ENCODE results near the gene PCBP2. TPM values are rescaled to one million over a fixed set of nuclear protein-coding genes. Genes with fewer than 3 reads are reported as not detected.
A peak's percentile ranks its signal among the peaks of the same experiment; 100 is the strongest.

Gene PCBP2
- total and polyA plus RNA-seq, 2 of the 4 experiments (the other 2 are of a cell fraction), result 190 to 586 TPM

DNA sequence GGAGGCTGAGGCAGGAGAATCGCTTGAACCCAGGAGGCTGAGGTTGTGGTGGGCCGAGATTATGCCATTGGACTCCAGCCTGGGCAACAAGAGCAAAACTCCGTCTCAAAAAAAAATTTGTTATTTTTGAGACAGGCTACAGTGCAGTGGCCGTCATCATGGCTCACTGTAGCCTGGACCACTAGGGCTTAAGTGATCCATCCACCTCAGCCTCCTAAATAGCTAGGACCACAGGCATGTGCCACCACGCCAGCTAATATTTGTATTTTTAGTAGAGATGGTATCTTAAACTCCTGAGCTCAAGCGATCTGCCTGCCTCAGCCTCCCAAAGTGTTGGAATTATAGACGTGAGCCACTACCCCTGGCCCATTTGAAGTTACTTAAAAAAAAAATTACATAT, 966 bp upstream of the PCBP2 start:
- Histone ChIP-seq H3K9me1 (ENCODE audit: insufficient read depth, low read length) (no peaks in the 10 kb centered on the region), H3K4me3 (ENCODE audit: insufficient read depth, low read depth, low read length) (no peak overlapping the region), H3K23ac (ENCODE audit: low read depth, low read length) (no peak overlapping the region), H3K56ac (ENCODE audit: extremely low read depth, insufficient read depth, low read length) (no peak overlapping the region), H2BK120ac (ENCODE audit: low read depth, low read length) (no peak overlapping the region), H3K9me3 (ENCODE audit: control insufficient read depth, insufficient read depth, low read length) (no peaks in the 10 kb centered on the region), H4K20me1 (ENCODE audit: insufficient read depth, low read length) (peaks cover 38% of the 10 kb centered on the region), H4K5ac (ENCODE audit: low read depth, low read length) (no peak overlapping the region), H4K91ac (ENCODE audit: insufficient read depth, low read depth, low read length) (no peak overlapping the region), H2AFZ (replicated peaks; ENCODE audit: low read length, poor library complexity) (no peak overlapping the region), H3K79me1 (ENCODE audit: low read depth in 1 of 2, low read length in 2 of 2) (peaks cover 16 to 37% of the 10 kb centered on the region in 2 experiments), H3K4me2 (ENCODE audit: low read depth, low read length) (no peak overlapping the region), H3K4me1 (ENCODE audit: control insufficient read depth, insufficient read depth, low read length) (peaks cover 5% of the 10 kb centered on the region), H3K18ac (ENCODE audit: low read depth, low read length) (no peak overlapping the region), H3K27me3 (ENCODE audit: control insufficient read depth, insufficient read depth, low read length) (no peaks in the 10 kb centered on the region), H2BK20ac (ENCODE audit: low read depth, low read length) (no peak overlapping the region), H3K9ac (ENCODE audit: low read depth, low read length) (no peak overlapping the region), H3K36me3 (ENCODE audit: control insufficient read depth, insufficient read depth, low read length) (peaks cover 23% of the 10 kb centered on the region), H2AK5ac (ENCODE audit: low read depth, low read length) (peak overlapping the region; percentile 35; the same call in 1 of the 2 replicates), H2AK9ac (replicated peaks; ENCODE audit: low read depth, low read length, poor library complexity) (no peak overlapping the region), H2BK15ac (ENCODE audit: low read depth, low read length) (no peak overlapping the region), H4K8ac (ENCODE audit: low read depth in 2 of 2, low read length in 2 of 2) (no peak overlapping the region), H3K4ac (ENCODE audit: low read depth, low read length) (no peak overlapping the region), H3K14ac (replicated peaks; ENCODE audit: low read depth, low read length) (no peak overlapping the region), H2BK5ac (ENCODE audit: low read depth, low read length, poor library complexity, severe bottlenecking) (no peak overlapping the region), H3K27ac (ENCODE audit: insufficient read depth, low read length) (no peak overlapping the region)
- ChIA-PET CTCF (no interaction called here), POLR2A (ENCODE audit: unreplicated experiment) (no interaction called here)
- DNase-seq, result no peak
- in situ Hi-C loops (cut with MboI; ENCODE audit: low sequenced_read_pairs), result no loop called here
- dilution Hi-C loops (cut with HindIII; ENCODE audit: low sequenced_read_pairs, unreplicated experiment), result no loop called here
- intact Hi-C loops (cut with micrococcal nuclease), result loop anchor here (2.0 to 5.0 kb wide), 2 partner anchors 51 to 70 kb away; partner anchors contain the start of genes SP1 and TARBP2
- WGBS, 2 experiments (ENCODE audit: extremely low coverage in 2 of 2, insufficient read length in 1 of 2), result no CpG with 5 or more reads among the region's 7 CpGs
- TF ChIP-seq RCOR1 (IDR thresholded peaks at IDR 0.05; ENCODE audit: insufficient replicate concordance, low read length), result no peak
- TF ChIP-seq RAD21 (IDR thresholded peaks at IDR 0.05; ENCODE audit: low read length), result no peak
- TF ChIP-seq, protein P1, sequence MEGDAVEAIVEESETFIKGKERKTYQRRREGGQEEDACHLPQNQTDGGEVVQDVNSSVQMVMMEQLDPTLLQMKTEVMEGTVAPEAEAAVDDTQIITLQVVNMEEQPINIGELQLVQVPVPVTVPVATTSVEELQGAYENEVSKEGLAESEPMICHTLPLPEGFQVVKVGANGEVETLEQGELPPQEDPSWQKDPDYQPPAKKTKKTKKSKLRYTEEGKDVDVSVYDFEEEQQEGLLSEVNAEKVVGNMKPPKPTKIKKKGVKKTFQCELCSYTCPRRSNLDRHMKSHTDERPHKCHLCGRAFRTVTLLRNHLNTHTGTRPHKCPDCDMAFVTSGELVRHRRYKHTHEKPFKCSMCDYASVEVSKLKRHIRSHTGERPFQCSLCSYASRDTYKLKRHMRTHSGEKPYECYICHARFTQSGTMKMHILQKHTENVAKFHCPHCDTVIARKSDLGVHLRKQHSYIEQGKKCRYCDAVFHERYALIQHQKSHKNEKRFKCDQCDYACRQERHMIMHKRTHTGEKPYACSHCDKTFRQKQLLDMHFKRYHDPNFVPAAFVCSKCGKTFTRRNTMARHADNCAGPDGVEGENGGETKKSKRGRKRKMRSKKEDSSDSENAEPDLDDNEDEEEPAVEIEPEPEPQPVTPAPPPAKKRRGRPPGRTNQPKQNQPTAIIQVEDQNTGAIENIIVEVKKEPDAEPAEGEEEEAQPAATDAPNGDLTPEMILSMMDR (conservative IDR thresholded peaks at IDR 0.05; ENCODE audit: low read depth, low read length), result no peak
- no peak for TF ChIP-seq CHD1 (IDR thresholded peaks at IDR 0.05; ENCODE audit: low read depth, low read length)
- TF ChIP-seq MXI1 (IDR thresholded peaks at IDR 0.05; ENCODE audit: borderline replicate concordance, low read depth, low read length), result no peak
- TF ChIP-seq NFE2L2 (IDR thresholded peaks at IDR 0.05; ENCODE audit: low read depth, low read length), result no peak
- TF ChIP-seq CEBPB (IDR thresholded peaks at IDR 0.05; ENCODE audit: low read depth, low read length), result no peak
- no peak for TF ChIP-seq FOS (IDR thresholded peaks at IDR 0.05; ENCODE audit: low read depth, low read length)
- no peak for TF ChIP-seq POLR2A (IDR thresholded peaks at IDR 0.05; ENCODE audit: low read depth, low read length)
- TF ChIP-seq, protein P2, sequence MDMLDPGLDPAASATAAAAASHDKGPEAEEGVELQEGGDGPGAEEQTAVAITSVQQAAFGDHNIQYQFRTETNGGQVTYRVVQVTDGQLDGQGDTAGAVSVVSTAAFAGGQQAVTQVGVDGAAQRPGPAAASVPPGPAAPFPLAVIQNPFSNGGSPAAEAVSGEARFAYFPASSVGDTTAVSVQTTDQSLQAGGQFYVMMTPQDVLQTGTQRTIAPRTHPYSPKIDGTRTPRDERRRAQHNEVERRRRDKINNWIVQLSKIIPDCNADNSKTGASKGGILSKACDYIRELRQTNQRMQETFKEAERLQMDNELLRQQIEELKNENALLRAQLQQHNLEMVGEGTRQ (IDR thresholded peaks at IDR 0.05; ENCODE audit: low read depth, low read length), result no peak
- TF ChIP-seq RFX5 (IDR thresholded peaks at IDR 0.05; ENCODE audit: low read depth, low read length), result no peak
- TF ChIP-seq SMC3 (IDR thresholded peaks at IDR 0.05; ENCODE audit: low read depth, low read length), result no peak
- TF ChIP-seq, protein P3, sequence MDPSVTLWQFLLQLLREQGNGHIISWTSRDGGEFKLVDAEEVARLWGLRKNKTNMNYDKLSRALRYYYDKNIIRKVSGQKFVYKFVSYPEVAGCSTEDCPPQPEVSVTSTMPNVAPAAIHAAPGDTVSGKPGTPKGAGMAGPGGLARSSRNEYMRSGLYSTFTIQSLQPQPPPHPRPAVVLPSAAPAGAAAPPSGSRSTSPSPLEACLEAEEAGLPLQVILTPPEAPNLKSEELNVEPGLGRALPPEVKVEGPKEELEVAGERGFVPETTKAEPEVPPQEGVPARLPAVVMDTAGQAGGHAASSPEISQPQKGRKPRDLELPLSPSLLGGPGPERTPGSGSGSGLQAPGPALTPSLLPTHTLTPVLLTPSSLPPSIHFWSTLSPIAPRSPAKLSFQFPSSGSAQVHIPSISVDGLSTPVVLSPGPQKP (IDR thresholded peaks at IDR 0.05; ENCODE audit: borderline replicate concordance, low read depth, low read length), result no peak
- TF ChIP-seq MAFK (IDR thresholded peaks at IDR 0.05; ENCODE audit: low read depth, low read length), result no peak
- no peak for TF ChIP-seq MAZ (IDR thresholded peaks at IDR 0.05; ENCODE audit: borderline replicate concordance, low read depth, low read length)
- no peak for TF ChIP-seq BHLHE40 (IDR thresholded peaks at IDR 0.05; ENCODE audit: low read depth, low read length)
- ATAC-seq (ENCODE audit: low read depth), result no peak
- BruUV-seq (replicated peaks), result no TSS peak

Data from IMR-90 (cell line).